Smooth muscle cell (in vitro differentiated cells): ENCODE measurements around the gene SIX3. TPM values are rescaled to one million over a fixed set of nuclear protein-coding genes. Genes with fewer than 3 reads are reported as not detected.

ENCODE experiments used
- DNase-seq: peaks from one replicate; lab custom pipeline; 2025; ENCODE audit not compliant: unreplicated experiment; lab: John Stamatoyannopoulos, UW
- H2AFZ ChIP-seq: fragments of 200-600 bp; sonication (generic); 2 replicates; pipeline ENCODE4 v1.6.0; 2016; ENCODE audit warnings: antibody characterized with exemption, low read depth, mild to moderate bottlenecking
- H3F3A ChIP-seq: fragments of 200-600 bp; sonication (generic); 2 replicates; pipeline ENCODE4 v1.6.0; 2017; ENCODE audit warnings: antibody characterized with exemption, low read depth
- H3K27ac ChIP-seq: fragments of 200-600 bp; sonication (generic); 2 replicates; pipeline ENCODE4 v1.5.1; 2016; ENCODE audit warnings: low read depth, mild to moderate bottlenecking
- H3K27me3 ChIP-seq: fragments of 200-600 bp; sonication (generic); 2 replicates; pipeline ENCODE4 v1.6.1; 2016; ENCODE audit warnings: low read depth, mild to moderate bottlenecking
- H3K36me3 ChIP-seq: fragments of 200-600 bp; sonication (generic); 2 replicates; pipeline ENCODE4 v1.5.1; 2016; ENCODE audit warnings: low read depth
- H3K4me1 ChIP-seq: fragments of 200-600 bp; sonication (generic); 2 replicates; pipeline ENCODE4 v1.5.1; 2016; ENCODE audit warnings: low read depth
- H3K4me2 ChIP-seq: fragments of 200-600 bp; sonication (generic); 2 replicates; pipeline ENCODE4 v1.6.0; 2016; ENCODE audit warnings: mild to moderate bottlenecking
- H3K4me3 ChIP-seq: fragments of 200-600 bp; sonication (generic); 2 replicates; pipeline ENCODE4 v1.5.1; 2016; ENCODE audit warnings: mild to moderate bottlenecking
- H3K79me2 ChIP-seq: fragments of 200-600 bp; sonication (generic); 2 replicates; pipeline ENCODE4 v1.6.0; 2016; ENCODE audit warnings: low read depth, mild to moderate bottlenecking
- H3K9ac ChIP-seq: fragments of 200-600 bp; sonication (generic); 2 replicates; pipeline ENCODE4 v1.6.0; 2016; ENCODE audit warnings: low read depth
- H3K9me3 ChIP-seq: fragments of 200-600 bp; sonication (generic); replicated peaks from 2 replicates; pipeline ENCODE4 v1.5.1; 2016; ENCODE audit warnings: low read depth
- H4K20me1 ChIP-seq: fragments of 200-600 bp; sonication (generic); 2 replicates; pipeline ENCODE4 v1.6.0; 2016; ENCODE audit warnings: low read depth
- CTCF ChIP-seq: fragments of 200-600 bp; sonication (generic); IDR thresholded peaks from 2 replicates; pipeline ENCODE4 v1.5.1; 2017; ENCODE audit warnings: borderline replicate concordance, mild to moderate bottlenecking, antibody characterized with exemption; ENCODE audit not compliant: insufficient read depth, poor library complexity, severe bottlenecking
- WGBS: methylation state at CpG from one replicate; pipeline ENCODE4 v1.1.7; 2016; ENCODE audit warnings: low lambda C conversion rate; 5-methylcytosine and 5-hydroxymethylcytosine counted together
- polyA plus RNA-seq: library from polyadenylated mRNA; unstranded; fragments of >200 nt; fragmentation: Nextera tagmentation; extraction: Ambion mirVana; gene quantifications from 2 replicates; pipeline ENCODE4 v1.2.1, GENCODE V29; 2016
- total RNA-seq: library from RNA; depleted of rRNA; stranded (reverse); fragments of >200 nt; gene quantifications from 2 replicates; pipeline ENCODE4 v1.2.3, GENCODE V29; 2014

Gene SIX3
- total and polyA plus RNA-seq, 2 experiments from 2014 or later, result not detected

GRCh38 chr2:44930274-44931197, 11.0 kb upstream of the SIX3 start:
- Histone ChIP-seq H3K27ac (no peak overlapping the region), H3K36me3 (no peaks in the 10 kb centered on the region), H2AFZ (no peak overlapping the region), H3K4me2 (peak overlapping the region; percentile 73), H3K4me3 (no peak overlapping the region), H3K9me3 (no peaks in the 10 kb centered on the region), H3K79me2 (no peaks in the 10 kb centered on the region), H3K4me1 (peaks cover 55% of the 10 kb centered on the region), H3K27me3 (peaks cover 100% of the 10 kb centered on the region), H4K20me1 (no peaks in the 10 kb centered on the region), H3F3A (no peaks in the 10 kb centered on the region), H3K9ac (no peak overlapping the region)
- DNase-seq, result no peak
- WGBS, result 2% methylated on average over 28 of the region's 28 CpGs
- TF ChIP-seq CTCF, result no peak

- DNase-seq, result no peak
- Histone ChIP-seq H3K4me2 (no peak overlapping the region), H3F3A (no peaks in the 10 kb centered on the region), H3K9me3 (no peaks in the 10 kb centered on the region), H4K20me1 (no peaks in the 10 kb centered on the region), H3K4me1 (peaks cover 50% of the 10 kb centered on the region), H3K36me3 (no peaks in the 10 kb centered on the region), H3K27ac (no peak overlapping the region), H3K9ac (no peak overlapping the region), H3K27me3 (peaks cover 100% of the 10 kb centered on the region), H3K4me3 (no peak overlapping the region), H3K79me2 (no peaks in the 10 kb centered on the region), H2AFZ (no peak overlapping the region)
- WGBS, result 26% methylated on average over 10 of the region's 10 CpGs
- TF ChIP-seq CTCF, result no peak
Measured at GRCh38 chr2:44931198-44931780, 10.2 kb upstream of the SIX3 start.

GRCh38 chr2:44932079-44932478, 9.4 kb upstream of the SIX3 start:
- H3K4me3 ChIP-seq, result no peak overlapping the region
- no peaks in the 10 kb centered on the region for H4K20me1 ChIP-seq
- peaks cover 42% of the 10 kb centered on the region for H3K4me1 ChIP-seq
- no peak for DNase-seq
- H3K9ac ChIP-seq, result no peak overlapping the region
- H3K27ac ChIP-seq, result no peak overlapping the region
- no peaks in the 10 kb centered on the region for H3K36me3 ChIP-seq
- H2AFZ ChIP-seq, result no peak overlapping the region
- H3K27me3 ChIP-seq, result peaks cover 100% of the 10 kb centered on the region
- H3K9me3 ChIP-seq, result no peaks in the 10 kb centered on the region
- no peaks in the 10 kb centered on the region for H3F3A ChIP-seq
- H3K79me2 ChIP-seq, result no peaks in the 10 kb centered on the region
- WGBS, result 16% methylated on average over 12 of the region's 12 CpGs
- TF ChIP-seq CTCF, result no peak
- no peak overlapping the region for H3K4me2 ChIP-seq
